ENCODE data around the gene IFNLR1.
A peak's percentile ranks its signal among the peaks of the same experiment; 100 is the strongest.

Gene IFNLR1

GRCh38 chr1:24206083-24206464 lies 19.0 kb upstream of the IFNLR1 start:
- DNase-seq: no peak

GRCh38 chr1:24205345-24206082 lies 18.4 kb upstream of the IFNLR1 start:
- no peak for DNase-seq

DNA sequence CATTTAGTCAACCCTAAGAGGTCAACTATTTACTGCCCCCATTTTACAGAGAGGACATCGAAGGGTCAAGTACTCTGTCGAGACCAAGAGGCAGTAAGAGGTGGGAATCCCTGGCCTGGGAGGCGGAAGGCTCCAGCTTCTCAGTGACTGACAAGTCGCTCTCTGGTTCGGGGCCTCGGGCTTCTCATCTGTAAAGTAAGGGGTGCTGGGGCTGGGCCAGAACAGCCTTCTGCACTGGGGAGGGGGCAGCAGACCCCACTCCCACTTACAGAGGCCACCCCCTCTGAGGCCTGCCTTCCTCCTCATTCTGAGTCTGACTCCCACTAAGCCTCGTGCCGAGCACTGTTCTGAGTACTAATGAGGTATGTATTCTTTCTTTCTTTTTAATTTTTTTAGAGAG lies 17.0 kb upstream of the IFNLR1 start:
- no peak for DNase-seq

- DNase-seq: no peak
Measured at GRCh38 chr1:24203404-24203803, 16.3 kb upstream of the IFNLR1 start.

DNA sequence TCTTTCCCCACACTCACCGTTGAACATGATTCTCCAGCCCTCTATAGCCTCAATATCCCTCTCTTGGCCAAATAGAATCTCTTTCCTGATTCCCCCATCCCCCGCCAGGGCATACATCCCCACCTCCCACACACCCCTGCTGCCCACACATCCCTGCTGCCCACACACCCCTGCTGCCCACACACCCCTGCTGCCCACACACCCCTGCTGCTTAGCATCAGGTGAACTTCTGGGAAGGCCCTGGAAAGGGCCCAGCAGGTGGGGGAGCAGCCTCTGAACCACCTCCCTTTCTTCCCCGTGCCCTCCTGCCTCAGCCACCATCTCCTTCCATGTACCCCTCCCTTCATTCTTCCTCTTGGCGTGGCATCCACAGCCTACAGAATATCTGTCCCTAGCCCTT lies 15.9 kb upstream of the IFNLR1 start:
- no peak for DNase-seq

DNA sequence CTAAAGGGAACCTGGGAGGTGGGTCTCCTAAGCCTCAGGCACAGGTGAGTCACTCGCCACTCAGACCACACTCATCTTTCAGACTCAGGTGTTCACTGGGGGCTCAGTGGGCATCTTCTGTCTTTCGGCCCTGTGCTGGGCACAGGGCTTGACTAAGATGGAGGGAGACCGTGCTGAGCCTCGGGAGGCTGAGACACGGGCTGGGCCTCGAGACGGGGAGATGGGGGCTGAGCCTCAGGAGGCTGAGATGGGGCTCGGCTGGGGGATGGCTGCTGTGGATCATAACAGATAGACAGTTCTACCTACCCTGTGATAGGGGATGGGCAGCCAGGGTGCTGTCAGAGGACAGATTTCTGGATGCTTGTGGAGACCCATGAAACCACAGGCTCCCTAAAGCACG lies 15.5 kb upstream of the IFNLR1 start:
- no peak for DNase-seq

DNA sequence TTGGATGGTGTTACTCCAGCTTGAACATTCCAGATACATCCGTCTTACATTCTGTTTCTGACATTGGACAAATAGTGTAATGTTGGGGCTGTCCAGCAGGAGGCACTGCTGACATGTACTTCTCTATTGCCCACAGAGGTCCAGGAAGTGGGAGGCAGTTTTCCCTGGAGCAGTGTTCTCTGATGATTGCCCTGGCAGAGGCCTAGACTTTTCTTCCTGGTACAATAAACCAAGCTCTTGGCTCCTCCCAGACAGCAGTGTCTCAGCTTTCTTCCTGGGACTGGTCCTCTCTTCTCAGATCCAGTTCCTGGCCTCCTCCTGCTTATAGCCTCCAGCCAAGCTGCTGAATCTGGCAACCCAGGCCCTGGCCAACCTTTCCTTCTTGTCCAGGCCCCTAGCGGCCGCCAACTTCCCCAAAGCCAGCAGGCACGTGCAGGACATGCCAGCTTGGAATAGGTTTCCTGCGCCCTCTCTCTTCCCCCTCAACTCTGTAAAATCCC lies 14.9 kb upstream of the IFNLR1 start:
- DNase-seq: peak in 46 of 51 donors; percentile 4 to 82 (median 52)

DNA sequence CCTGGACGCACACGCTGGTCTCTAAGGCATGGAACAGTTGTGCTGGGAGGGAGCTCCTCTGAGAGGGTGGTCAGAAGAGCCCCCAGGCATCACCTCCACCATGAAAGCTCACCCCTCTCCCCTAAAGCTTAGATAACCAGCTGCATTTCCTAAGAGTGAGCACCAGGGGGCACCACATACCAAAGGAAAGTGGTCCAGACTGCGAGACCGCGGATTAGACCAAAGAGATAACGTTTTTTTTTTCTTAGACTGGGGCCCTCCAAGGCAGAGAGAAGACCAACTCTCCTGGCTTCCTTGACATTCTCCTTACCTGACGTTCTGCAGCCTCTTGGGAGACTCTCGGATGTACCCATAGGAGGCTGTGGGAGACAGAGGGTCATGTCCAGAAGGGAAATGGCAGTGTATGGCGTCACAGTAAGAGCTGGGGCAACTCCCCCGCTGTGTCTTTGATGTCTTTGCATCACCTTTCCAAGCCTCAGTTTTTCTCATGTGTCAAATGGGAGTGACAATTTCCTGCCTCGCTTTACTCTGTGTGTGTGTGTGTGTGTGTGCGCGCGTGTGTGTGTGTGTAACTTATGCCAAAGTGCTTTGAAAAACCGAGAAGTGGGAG lies 12.3 kb upstream of the IFNLR1 start:
- DNase-seq: peak in 38 of 51 donors; percentile 9 to 74 (median 34)

GRCh38 chr1:24198766-24199165 lies 11.7 kb upstream of the IFNLR1 start:
- DNase-seq: no peak

GRCh38 chr1:24195874-24196273 lies 8.8 kb upstream of the IFNLR1 start:
- peak in 1 of 51 donors; percentile 19 for DNase-seq

GRCh38 chr1:24195136-24195535 lies 8.0 kb upstream of the IFNLR1 start:
- DNase-seq: no peak

GRCh38 chr1:24193046-24193445 lies 6.0 kb upstream of the IFNLR1 start:
- DNase-seq: no peak

GRCh38 chr1:24191860-24192259 lies 4.8 kb upstream of the IFNLR1 start:
- no peak for DNase-seq

GRCh38 chr1:24190983-24191461 lies 3.9 kb upstream of the IFNLR1 start:
- DNase-seq: no peak

- peak in 1 of 51 donors; percentile 15 for DNase-seq
Measured at GRCh38 chr1:24189528-24189927, 2.4 kb upstream of the IFNLR1 start.

DNA sequence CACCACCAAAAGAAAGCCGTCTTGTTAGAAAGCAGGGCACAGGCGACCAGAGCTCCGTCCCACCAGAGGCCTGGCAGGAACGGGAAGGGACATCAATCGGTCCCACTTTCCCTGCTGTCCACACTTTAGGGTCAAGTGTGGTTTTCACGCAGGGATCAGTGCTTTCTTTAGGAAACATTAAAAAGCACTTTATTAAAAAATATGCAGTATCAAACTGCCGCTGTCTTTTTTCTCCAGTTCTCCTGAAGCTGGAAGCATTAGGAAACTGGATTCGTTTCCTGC lies 437 bp downstream of the IFNLR1 start:
- DNase-seq: no peak

GRCh38 chr1:24186031-24186710 lies 918 bp downstream of the IFNLR1 start:
- DNase-seq: no peak

- DNase-seq: no peak
Measured at GRCh38 chr1:24185076-24185475, 2.0 kb downstream of the IFNLR1 start.

DNA sequence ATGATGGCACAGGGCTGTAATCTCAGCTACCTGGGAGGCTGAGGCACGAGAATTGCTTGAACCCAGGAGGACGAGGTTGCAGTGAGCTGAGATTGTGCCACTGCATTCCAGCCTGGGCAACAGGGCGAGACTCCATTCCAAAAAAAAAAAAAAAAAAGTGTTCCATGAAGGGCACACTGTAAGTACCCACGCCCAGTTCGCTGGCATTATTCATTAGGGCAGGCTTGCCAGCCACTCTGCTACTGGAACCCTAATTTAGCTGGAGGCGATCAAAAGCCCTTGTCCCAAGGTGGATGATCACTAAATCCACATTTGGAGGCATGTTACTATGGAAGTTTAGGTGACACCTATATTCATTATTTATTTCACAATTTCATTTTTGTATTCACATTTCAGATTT lies 5.0 kb downstream of the IFNLR1 start:
- no peak for DNase-seq

GRCh38 chr1:24181619-24182018 lies 5.5 kb downstream of the IFNLR1 start:
- no peak for DNase-seq

DNA sequence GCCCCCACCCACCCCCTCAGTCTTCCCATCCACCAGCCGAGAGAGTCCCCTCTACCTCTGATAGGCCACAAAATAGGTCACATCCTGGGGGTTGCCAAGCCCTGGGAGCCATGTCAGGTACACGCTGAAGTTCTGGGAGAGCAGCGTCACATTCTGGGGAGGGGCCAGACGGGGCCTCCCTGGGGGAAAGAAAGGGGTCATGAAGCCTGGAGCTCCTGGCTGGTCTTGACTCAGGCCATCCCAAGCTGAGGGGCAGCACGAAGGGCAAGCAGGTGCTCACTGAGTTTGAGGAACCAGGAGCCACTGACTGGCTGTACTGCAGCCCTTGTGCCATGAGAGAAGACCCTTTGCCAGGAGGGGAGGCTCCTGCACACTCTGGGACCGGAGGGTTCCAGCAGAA lies 6.4 kb downstream of the IFNLR1 start:
- no peak for DNase-seq

GRCh38 chr1:24179251-24179840 lies 7.7 kb downstream of the IFNLR1 start:
- no peak for DNase-seq

All from hypothalamus (tissue), 51 donors.